Measurements from ENCODE around the gene RNF123.

Gene RNF123

DNA sequence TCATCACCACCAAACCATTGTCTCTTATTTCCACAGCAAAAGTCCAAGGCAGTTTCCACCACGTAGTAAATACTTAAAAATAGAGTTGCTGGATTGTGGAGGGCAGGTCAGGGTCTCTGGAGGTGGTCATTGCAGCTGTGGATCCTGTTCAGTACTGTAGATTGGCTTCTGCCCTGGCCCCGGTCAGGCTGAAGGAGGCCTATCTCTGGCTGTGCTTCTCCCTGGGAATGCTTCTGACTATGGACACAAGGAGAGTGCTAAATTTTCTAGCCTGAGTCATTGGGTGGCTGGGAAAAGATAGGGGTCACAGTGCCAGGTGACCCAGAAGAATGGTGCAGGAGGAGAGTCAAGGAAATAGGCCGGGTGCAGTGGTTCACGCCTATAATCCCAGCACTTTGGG, 60.7 kb downstream of the RNF123 start:
- DNase-seq (ENCODE audit: low spot score) = no peak

DNA sequence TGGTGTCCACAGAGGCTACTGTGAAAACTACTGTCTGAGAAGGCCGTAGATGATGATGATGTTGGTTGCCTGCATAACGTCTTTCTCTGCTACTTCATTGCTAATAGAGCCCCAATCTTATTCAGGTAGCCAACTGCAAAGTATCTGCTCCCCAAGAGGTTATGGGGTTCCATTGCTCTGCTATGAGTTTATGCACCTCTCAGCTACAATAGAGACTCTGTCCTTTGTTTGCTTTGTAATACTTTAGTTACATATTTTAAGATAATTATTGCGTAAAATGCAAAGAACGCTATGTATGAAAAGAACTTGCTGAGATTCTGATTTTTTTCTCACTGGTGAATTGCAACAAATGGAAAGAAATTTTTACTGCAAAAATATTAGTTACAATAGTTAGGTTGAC, 62.1 kb downstream of the RNF123 start:
- DNase-seq (ENCODE audit: low spot score) = no peak

DNA sequence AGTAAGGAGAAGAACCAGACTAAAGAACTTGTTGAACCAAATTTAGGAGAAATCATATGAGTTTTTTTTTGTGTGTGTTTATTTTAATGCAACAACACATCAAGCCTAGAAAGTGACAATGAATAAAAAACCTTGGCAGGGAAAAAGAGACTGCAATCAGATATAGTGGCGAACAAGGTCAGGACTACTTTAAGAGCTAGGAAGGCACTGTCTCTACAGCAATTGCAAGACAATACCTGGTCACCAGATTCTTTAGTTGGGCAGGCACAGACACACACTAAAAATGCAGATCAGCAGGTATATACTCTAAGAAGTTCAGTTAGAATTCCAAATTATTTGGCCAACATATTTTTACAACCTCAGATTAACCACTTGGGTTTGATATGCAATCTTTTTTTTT, 65.2 kb downstream of the RNF123 start:
- no peak for DNase-seq (ENCODE audit: low spot score)

GRCh38 chr3:49756036-49756435, 66.7 kb downstream of the RNF123 start:
- DNase-seq (ENCODE audit: low spot score) = no peak

DNA sequence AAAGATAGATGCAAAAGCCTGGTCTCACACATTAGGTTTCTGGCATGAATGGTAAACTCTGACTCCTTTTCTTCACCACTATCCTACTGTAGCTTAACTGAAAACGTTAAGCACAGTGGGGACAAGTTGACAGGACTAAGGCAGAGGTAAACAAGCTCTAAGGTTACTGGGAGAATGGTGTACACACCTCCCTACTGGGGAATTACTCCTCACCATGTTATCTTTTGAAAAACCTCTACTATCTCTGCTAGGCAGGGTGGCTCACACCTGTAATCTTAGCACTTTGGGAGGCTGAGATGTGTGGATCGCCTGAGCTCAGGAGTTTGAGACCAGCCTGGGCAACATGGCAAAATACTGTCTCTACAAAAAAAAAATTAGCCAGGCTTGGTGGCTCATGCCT, 67.8 kb downstream of the RNF123 start:
- DNase-seq (ENCODE audit: low spot score) = no peak

DNA sequence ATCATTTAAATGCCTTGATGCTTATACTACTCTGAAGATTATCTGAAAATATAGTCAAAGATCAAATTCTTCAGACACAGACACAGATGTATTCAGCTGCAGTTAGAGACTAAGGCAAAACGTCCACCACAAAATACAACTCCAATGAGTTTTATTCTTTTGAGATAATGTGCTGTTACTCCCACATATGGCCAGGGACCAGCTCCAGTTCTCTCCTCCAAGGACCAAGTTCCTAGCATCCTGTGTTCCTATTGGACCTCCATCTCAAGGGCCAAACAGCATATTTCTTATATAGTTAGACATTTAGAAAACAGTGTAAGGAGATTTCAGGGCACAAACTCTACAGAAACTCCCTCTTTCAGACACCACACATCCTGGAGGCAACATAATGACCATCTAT, 69.9 kb downstream of the RNF123 start:
- no peak for DNase-seq (ENCODE audit: low spot score)

GRCh38 chr3:49761661-49762060, 72.3 kb downstream of the RNF123 start:
- DNase-seq (ENCODE audit: low spot score) = no peak

DNA sequence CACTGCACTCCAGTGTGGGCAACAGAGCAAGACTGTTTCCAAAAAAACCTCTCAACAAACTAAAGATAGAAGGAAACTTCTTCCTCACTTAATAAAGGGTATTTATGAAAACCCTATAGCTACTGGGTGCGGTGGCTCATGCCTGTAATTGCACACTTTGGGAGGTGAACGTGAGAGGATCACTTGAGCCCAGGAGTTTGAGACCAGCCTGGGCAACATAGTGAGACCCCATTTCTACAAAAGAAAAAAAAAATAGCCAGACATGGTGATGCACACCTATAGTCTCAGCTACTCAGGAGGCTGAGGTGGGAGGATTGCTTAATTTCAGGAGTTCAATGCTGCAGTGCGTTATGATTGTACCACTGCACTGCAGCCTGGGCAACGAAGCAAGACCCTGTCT, 74.6 kb downstream of the RNF123 start:
- DNase-seq (ENCODE audit: low spot score) = no peak

DNA sequence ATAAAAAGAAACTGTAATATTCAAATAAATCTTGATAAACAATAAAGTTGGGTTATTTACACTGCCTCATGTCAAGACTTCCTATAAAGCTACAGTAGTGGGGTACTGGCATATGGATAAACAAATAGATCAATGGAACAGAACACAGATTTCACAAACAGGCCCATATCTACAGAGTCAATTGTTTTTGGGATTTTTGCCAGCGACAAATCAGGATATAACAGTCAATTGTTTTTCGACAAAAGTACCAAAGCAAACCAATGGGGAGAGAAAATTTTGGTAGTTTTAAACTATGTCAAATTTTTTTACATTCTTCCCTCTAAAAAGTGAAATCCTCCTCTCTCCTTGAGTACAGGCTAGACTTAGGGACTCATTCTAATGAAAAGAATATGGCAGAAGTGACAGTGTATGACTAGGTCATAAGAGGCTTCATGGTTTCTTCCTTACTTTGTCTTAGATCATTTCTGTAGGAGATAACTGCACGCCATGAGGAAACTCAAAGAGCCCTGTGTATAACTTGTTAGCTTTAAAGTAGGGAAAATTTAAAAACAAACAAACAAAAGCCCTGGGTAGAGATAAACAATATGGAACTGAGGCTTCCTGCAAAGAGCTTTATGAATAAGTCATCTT, 80.0 kb downstream of the RNF123 start:
- DNase-seq (ENCODE audit: low spot score) = no peak

DNA sequence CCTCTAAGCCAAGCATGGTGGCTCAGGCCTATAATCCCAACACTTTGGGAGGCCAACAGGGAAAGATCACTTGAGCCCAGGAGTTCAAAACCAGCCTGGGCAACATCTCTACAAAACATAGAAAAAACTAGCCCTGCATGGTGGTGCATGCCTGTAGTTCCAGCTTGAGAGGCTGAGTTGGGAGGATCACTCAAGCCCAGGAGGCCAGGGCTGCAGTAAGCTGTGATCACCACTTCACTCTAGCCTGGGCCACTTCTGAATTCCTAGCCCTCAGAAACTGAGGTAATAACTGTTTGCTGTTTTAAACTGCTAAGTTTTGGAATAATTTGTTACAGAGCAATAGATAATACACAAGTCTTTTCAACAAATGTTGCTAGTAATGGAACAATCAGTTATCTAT, 80.6 kb downstream of the RNF123 start:
- no peak for DNase-seq (ENCODE audit: low spot score)
